ENCODE measurements around the gene GRHL3.
"Not testable (repeated sequence)": the region's sequence is repeated elsewhere in the genome, so short reads cannot be mapped to it uniquely, and the experiment has no call there.

Gene GRHL3

GRCh38 chr1:24319312-24319863 is at the start of gene GRHL3:
Gene GRHL3 (plus strand): TSS chr1:24319357. CDS start chr1:24319552, 195 bp downstream.
- in situ Hi-C loops (cut with HindIII; ENCODE audit: low sequenced_read_pairs): loop anchor here (10.0 to 25.0 kb wide), 2 partner anchors 93 to 125 kb away; partner anchors contain the start of genes NIPAL3 and STPG1

GRCh38 chr1:24274203-24275103 is 44.7 kb upstream of the GRHL3 start:
- in situ Hi-C loops (cut with HindIII; ENCODE audit: low sequenced_read_pairs): not testable (repeated sequence)

- in situ Hi-C loops (cut with HindIII; ENCODE audit: low sequenced_read_pairs): no loop called here
Measured at GRCh38 chr1:24275104-24275410, 44.1 kb upstream of the GRHL3 start.

- in situ Hi-C loops (cut with HindIII; ENCODE audit: low sequenced_read_pairs): no loop called here
Measured at GRCh38 chr1:24275510-24275909, 43.6 kb upstream of the GRHL3 start.

- in situ Hi-C loops (cut with HindIII; ENCODE audit: low sequenced_read_pairs): no loop called here
Measured at GRCh38 chr1:24276791-24277190, 42.4 kb upstream of the GRHL3 start.

- in situ Hi-C loops (cut with HindIII; ENCODE audit: low sequenced_read_pairs): no loop called here
Measured at GRCh38 chr1:24277420-24278169, 41.6 kb upstream of the GRHL3 start.

GRCh38 chr1:24278726-24279125 is 40.4 kb upstream of the GRHL3 start:
- in situ Hi-C loops (cut with HindIII; ENCODE audit: low sequenced_read_pairs): no loop called here

- in situ Hi-C loops (cut with HindIII; ENCODE audit: low sequenced_read_pairs): no loop called here
Measured at GRCh38 chr1:24279590-24280232, 39.4 kb upstream of the GRHL3 start.

- in situ Hi-C loops (cut with HindIII; ENCODE audit: low sequenced_read_pairs): no loop called here
Measured at GRCh38 chr1:24281591-24281990, 37.6 kb upstream of the GRHL3 start.

- in situ Hi-C loops (cut with HindIII; ENCODE audit: low sequenced_read_pairs): no loop called here
Measured at GRCh38 chr1:24282491-24282890, 36.7 kb upstream of the GRHL3 start.

- in situ Hi-C loops (cut with HindIII; ENCODE audit: low sequenced_read_pairs): no loop called here
Measured at GRCh38 chr1:24283326-24284155, 35.6 kb upstream of the GRHL3 start.

- in situ Hi-C loops (cut with HindIII; ENCODE audit: low sequenced_read_pairs): no loop called here
Measured at GRCh38 chr1:24284156-24284471, 35.0 kb upstream of the GRHL3 start.

GRCh38 chr1:24285231-24285630 is 33.9 kb upstream of the GRHL3 start:
- in situ Hi-C loops (cut with HindIII; ENCODE audit: low sequenced_read_pairs): no loop called here

GRCh38 chr1:24286246-24287010 is 32.7 kb upstream of the GRHL3 start:
- in situ Hi-C loops (cut with HindIII; ENCODE audit: low sequenced_read_pairs): no loop called here

- in situ Hi-C loops (cut with HindIII; ENCODE audit: low sequenced_read_pairs): not testable (repeated sequence)
Measured at GRCh38 chr1:24287779-24288178, 31.4 kb upstream of the GRHL3 start.

GRCh38 chr1:24288479-24288878 is 30.7 kb upstream of the GRHL3 start:
- in situ Hi-C loops (cut with HindIII; ENCODE audit: low sequenced_read_pairs): no loop called here

- in situ Hi-C loops (cut with HindIII; ENCODE audit: low sequenced_read_pairs): no loop called here
Measured at GRCh38 chr1:24289937-24290595, 29.1 kb upstream of the GRHL3 start.

GRCh38 chr1:24290933-24291487 is 28.1 kb upstream of the GRHL3 start:
- in situ Hi-C loops (cut with HindIII; ENCODE audit: low sequenced_read_pairs): no loop called here

GRCh38 chr1:24292103-24292502 is 27.1 kb upstream of the GRHL3 start:
- in situ Hi-C loops (cut with HindIII; ENCODE audit: low sequenced_read_pairs): no loop called here
